ENCODE data around the gene AP1G1.
"Not testable (repeated sequence)": the region's sequence is repeated elsewhere in the genome, so short reads cannot be mapped to it uniquely, and the experiment has no call there.

AP1G1 gene

DNA sequence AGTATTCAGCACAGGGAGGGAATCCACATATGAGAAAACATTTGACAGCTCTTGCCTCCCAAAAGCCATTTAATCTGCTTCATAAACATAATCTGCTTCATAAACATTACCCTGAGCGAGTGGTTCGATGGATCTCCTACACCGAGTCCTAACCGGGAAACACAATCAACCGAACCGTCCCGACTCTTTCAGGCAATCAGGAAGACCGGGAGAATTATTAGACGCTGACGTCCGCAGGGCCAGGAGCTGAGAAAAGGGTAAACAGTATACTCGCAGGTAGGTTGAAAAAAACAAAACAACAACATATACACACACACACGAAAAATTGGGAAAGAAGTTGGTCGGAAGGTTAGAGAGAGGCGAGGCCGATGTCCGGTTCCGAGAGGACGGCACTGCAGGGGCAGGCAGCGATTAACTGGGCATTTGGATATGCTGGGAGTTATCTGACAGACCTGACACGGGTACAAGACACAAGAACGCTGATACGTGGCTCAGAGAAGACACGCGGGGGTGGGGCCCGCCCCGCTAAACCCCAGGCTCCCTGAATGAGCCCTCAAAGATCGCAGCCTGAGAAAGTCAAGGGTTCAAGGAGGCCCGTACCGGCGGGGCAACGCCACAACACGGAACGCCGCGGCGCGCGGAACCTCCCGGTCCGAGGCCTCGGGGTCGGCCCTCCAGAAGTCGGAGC, 585 bp downstream of the AP1G1 start:
- DNase-seq (ENCODE audit: low spot score), result peak; percentile 17

DNA sequence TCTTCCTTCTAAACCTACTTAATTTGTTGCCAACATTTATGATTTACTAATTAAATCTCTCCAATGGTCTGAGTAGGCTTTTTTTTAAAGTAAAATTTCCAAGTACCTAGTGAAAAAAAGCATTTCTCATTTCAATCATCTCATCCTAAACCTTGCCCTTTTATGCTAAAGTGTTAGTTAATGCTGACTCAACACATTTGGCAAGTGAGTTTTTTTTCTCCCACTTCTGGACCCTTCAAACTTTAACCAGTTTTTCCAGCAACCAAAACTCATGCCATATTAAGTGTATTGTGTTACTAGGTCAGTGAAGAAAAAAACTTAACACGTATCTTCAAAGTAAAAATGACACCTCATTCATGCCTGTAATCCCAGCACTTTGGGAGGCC, 5.3 kb downstream of the AP1G1 start:
- no peak for DNase-seq (ENCODE audit: low spot score)

DNA sequence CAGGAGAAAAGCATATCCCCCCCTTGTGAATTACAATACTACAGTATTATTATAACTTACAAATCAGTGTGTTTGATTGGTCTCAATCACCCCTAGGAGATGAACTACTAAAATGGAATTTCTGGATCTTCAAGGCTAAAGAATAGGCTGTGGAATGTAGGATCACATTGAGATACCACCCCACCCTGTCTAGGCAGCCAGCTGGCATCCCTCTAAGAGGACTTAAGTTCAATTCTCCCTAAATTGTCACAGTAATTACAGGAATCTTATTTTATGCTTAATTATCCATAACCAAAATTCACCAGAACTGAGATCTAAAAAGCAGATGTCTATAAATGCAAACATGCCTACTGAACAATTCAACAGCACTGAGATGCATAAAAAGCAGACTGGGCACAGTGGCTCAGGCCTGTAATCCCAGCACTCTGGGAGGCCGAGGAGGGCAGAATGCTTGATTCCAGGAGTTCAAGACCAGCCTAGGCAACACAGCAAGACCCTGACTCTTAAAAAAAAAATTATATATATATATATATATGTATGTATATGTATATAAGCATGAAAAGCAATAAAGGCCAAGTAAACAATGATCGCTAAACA, 12.0 kb downstream of the AP1G1 start:
- DNase-seq (ENCODE audit: low spot score), result no peak

DNA sequence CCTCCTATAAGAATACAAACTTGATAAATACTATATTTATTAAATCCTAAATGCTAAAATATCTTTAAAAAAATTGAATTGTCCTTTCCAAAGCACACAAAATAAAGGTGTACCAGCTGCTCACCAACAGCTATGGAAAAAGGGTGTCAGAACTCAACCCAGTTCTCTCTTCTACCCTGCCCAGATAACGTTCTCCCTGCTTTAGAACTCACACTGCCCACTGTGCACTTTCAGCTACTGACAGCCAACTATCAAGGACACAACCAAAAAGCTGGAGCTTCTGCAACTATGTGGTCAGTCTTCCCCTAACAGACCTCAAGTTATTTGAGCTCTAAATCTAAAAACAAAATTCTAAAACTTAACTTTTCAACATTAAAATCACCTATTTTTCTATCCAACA, 13.7 kb downstream of the AP1G1 start:
- no peak for DNase-seq (ENCODE audit: low spot score)

DNA sequence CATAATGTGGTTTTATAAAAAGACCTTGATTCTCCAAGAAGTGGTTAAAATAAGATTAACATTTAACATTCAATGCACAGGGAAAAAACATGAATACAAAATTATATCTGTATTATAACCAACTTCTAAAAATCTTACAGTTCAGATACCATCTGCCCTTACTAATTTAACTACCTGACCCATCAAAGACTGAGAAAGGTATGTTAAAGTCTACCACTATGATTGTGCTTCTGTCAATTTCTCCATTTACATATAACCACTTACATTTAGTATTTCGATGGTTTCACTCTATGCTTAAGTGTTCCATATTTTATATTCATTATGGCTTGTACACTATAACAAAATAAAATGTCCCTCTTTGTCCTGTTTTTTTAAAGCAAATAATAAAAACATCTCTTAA, 14.6 kb downstream of the AP1G1 start:
- no peak for DNase-seq (ENCODE audit: low spot score)

DNA sequence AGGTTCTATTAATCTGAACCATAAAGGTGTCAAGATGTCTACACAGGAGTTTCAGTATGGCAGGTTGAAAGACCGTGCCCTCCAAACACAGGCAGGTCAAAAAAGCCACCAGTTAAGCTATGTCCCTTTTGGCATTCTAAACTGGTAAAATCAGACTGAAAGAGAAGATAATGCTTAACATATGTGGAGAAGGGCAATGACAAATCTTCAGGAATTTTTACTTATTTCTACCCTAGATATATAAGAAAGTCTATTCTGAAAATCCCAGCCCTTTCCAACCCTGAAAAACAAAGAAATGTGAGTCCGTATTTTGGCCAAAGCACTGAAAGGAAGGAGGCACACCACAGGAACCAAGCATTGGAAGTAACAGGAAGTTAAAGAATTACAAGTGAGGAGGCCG, 16.5 kb downstream of the AP1G1 start:
- DNase-seq (ENCODE audit: low spot score), result no peak

DNA sequence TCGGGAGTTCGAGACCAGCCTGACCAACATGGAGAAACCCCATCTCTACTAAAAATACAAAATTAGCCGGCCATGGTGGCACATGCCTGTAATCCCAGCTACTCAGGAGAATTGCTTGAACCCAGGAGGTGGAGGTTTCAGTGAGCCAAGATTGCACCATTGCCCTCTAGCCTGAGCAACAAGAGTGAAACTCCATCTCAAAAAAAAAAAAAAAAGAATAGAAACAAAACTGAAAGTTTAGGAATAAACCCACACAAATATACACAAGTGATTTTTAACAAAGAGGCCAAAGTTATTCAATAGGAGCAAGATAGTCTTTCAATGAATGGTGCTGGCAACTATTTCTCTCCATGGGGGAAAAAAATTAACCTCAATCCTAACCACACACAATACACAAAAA, 18.3 kb downstream of the AP1G1 start:
- not testable (repeated sequence) for DNase-seq (ENCODE audit: low spot score)

DNA sequence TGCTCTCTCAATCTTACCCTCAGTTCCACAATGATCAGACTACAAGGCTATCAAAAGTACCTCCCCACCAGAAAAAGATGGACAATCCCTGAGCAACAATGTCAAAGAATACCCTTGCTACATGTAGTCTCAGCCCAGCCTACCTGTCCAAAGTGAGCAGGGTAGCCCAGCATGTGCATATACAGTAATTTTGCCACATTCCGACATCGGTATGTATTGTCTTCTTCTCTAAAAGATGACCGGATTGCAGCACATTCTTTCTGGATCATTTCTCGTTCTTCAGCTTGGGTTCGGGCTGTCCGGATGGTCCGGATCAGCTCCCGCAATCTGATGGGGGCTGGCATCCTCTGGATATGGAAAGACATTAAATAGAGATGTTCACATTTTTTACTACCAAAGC, 19.5 kb downstream of the AP1G1 start:
- no peak for DNase-seq (ENCODE audit: low spot score)

DNA sequence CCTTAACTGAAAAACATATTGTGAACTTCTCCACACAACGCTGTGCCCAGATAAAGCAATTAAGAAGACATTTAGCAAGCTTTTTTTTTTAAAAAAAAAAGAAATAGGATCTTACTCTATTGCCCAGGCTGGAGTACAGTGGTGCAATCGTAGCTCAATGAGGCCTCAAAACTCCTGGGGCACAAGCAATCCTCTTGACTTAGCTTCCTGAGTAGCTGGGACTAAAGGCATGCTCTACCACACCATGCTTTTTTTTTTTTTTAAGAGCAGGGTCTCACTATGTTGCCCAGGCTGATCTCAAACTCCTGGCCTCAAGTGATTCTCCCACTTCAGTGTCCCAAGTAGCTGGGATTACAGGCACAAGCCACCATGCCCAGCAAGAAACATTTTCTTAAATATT, 20.1 kb downstream of the AP1G1 start:
- DNase-seq (ENCODE audit: low spot score), result no peak

DNA sequence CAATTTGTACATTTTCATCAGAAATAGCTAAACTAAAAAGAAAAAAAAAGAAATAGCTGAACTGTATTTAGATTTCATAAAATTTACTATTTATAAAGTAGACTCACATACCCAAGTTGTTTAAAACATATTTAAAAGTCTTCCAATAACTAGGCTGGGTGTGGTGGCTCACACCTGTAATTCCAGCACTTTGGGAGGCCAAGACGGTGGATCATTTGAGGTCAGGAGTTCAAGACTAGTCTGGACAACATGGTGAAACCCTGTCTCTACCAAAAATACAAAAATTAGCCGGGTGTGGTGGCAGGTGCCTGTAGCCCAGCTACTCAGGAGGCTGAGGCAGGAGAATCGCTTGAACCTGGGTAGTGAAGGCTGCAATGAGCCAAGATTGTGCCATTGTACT, 23.5 kb downstream of the AP1G1 start:
- DNase-seq (ENCODE audit: low spot score), result not testable (repeated sequence)

DNA sequence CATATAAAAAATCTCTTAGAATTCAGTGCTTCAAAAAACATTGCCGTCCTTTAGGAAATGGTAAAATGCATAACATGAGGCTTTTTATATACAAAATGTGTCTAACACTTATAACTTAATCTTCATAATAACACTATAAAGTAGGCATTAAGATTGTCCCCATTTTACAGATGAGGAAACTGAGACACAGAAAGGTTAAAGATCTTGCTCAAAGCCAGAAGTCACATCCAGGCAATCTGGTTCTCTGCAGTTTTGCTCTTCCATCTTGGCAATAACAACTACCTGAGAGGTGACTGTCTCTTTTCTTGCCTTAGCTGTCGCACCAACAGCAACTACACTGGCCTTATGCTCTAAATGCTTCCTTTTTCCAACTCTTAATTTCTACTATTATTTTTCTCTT, 24.5 kb downstream of the AP1G1 start:
- DNase-seq (ENCODE audit: low spot score), result no peak

DNA sequence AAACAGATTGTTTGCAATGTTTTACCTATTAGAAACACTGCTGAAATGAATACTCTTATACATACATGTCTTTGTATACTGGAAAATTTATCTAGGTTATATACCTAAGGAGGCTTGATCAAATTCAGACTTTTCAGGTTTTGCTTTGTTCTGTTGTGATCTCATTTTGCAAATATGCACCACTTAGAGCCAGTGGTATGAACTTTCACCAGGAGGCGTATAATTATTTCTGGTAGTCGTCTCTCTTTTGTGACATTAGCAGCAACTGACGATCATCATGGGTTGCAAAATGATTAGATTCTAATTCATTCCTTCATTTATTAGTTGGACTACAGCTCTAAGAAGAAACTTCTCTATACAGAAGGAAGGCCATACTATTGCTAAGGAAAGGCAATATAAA, 26.9 kb downstream of the AP1G1 start:
- DNase-seq (ENCODE audit: low spot score), result no peak

DNA sequence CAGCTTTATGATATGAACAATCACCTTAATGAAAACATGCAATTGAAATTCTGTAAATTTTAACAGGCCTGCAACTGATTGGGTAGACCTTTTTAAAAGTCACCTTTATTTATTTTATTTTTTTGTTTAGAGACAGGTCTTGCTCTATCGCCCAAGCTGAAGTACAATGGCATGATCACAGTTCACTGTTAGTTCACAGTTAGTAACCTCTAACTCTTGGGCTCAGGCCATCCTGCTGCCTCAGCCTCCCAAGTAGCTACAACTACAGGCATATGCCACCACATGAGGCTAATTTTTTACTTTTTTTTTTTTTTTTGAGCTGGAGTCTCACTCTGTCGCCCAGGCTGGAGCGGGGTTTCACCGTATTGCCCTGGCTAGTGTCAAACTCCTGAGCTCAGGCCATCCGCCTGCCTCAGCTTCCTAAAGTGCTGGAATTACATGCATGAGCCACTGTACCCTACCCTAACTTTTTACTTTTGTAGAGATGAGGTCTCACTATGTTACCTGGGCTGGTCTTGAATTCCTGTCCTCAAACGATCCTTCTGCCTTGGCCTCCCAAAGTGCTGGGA, 28.0 kb downstream of the AP1G1 start:
- DNase-seq (ENCODE audit: low spot score), result no peak

DNA sequence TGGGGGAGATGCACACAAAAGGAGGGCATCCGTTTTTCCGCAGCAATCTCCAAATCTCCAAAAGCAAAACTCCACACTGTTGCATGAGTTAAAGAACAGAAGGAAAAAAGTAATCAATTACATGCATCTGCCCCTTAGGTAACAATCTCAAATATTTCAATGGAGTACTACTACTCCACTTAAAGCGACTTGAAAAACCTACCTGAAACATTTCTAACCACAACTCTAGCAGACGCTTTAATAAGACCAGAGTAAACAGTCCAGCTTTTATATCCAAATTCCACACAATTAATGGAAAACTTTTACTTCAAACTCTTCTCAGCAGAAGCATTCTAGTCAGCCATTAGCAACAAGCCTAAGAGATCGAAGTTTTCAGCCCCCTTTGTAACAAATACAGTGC, 29.9 kb downstream of the AP1G1 start:
- no peak for DNase-seq (ENCODE audit: low spot score)

DNA sequence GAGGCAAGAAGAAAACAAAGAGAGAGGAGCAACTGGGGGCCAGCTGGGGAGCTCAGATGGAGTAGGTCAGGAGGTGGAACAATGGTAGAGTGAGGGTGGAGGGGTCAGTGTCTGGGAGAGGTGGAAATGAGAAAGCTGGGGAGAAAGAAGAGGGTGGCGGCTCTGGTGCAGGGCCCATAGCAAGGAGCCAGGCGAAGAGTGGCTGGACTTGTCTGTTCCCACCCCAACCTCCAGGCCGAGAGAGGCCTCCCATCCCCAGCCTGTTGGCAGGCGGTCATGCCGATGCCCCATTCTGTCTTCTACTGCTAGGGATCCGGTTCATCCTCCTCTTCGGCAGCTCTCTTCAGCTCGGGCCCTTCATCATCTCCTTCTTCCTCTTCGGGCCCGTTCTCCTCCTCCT, 31.3 kb downstream of the AP1G1 start:
- no peak for DNase-seq (ENCODE audit: low spot score)

DNA sequence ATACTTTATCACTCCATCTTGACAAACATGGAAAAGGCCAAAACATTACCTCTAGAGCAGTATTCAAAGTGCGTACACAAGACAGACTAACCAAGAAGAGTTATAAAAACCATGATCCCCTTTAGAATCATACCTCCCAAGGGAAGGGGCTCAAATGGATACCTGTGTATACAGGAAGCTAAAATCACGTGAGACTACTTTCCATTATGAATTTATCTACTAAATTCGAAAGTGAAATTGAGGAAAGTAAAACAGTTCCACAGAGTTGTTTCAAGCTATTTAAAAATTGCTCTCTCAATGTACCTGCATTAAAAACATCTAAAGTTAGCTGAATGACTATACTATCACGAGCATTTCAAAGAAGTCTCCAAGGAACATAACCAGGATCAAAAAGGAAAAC, 32.7 kb downstream of the AP1G1 start:
- DNase-seq (ENCODE audit: low spot score), result no peak

DNA sequence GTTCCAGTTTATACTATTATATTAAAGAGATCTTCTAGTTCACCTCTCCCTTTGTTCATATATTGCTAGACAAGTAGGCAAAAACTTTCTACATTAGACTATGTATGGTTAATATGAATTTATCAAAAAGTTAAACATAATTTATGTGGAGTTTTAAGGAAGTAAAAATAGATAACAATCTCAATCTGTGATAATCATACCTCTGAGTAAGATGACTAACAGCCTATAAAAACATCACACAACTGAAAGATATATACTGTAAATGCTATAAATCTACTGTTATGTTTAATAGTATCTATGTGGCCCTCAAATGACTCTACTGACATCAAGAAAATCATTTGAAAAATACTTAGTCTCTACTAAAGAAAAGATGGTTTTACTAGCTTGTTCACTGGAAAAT, 37.1 kb downstream of the AP1G1 start:
- no peak for DNase-seq (ENCODE audit: low spot score)

DNA sequence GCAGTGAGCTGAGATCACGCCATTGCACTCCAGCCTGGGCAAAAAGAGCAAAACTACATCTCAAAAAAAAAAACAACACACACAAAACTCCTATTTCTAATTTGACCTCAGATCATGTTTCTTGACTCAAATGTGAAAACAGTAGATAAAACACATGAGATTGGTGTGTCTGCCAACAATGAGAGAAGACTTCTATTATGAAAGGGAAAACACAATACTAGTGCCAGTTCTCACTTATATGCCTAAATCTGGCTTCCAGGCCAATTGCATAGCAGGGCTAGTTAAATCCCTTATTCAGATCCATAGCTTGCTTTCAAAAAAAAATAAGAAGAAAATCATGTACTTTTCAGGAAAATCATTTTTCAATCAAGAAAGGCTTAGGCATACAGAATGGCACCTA, 39.4 kb downstream of the AP1G1 start:
- no peak for DNase-seq (ENCODE audit: low spot score)

DNA sequence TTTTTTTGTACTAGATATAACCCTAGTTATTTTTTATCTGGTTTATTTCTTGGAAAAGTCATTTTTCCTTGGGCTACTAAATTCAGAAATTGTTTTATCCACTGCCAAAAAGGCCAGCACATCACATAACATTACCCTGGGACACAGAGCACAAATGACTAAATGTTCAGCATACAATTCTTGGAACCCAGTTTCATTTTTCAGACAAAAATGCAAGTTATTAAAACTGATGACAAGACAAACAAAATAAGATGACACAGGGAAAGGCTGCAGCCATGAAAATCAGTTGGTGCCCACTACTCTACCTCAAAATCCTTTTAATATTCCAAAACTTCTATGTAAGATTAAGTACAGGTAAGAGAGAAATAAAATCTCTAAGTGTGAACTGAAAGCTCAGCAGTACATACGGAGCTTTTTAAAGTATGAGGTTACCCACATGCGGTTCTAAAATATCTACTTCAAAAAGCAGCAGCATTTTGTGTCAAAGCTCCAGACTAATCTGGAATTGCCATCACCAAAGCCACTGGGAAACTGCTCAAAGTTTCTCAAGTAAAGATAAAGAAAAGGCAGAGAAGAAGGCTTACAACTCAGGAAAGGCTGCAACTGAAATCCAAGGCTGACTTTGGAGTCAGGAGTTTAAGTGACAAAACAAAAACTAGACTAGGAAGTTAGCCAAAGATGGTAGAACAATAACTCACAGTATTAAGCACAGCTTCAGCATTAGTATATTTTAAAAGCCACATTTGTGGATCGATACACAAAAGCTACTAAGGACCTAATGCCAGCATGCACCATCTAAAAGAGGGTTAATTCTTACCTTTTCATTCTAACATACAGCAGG, 41.4 kb downstream of the AP1G1 start:
- DNase-seq (ENCODE audit: low spot score), result no peak

DNA sequence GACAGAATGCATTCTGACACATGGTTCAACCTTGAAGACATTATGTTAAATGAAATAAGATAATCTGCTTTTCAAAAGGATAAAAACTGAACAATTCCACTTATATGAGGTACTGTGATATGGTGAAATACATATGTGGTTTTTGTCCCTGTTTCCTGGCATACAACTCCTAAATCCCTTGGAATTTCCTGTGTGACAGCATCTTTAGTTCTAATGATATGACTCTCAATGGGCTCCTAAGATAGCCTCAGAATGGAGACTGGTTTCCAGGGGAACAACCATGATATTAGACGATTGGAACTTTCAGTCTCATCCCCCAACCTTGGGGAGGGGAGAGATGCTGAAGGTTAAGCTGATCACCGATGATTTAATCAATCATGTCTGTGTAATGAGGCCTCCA, 46.4 kb downstream of the AP1G1 start:
- DNase-seq (ENCODE audit: low spot score), result no peak

DNA sequence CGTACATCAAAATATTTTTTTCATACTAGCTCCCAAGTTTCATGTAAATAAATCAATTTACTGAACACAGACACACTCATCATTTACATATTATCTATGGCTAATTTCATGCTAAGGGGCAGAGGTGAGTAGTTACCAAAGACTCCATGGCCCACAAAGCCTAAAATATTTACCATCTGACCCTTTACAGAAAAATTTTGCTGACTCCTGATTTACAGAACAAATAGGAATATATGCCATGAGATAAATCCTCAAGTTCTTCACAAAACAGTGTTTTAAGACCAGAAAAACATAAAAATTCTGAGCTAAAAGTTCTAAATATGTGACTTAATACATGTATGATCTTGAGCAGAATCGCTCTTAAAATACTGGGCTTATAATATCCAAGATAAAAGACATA, 47.5 kb downstream of the AP1G1 start:
- no peak for DNase-seq (ENCODE audit: low spot score)

DNA sequence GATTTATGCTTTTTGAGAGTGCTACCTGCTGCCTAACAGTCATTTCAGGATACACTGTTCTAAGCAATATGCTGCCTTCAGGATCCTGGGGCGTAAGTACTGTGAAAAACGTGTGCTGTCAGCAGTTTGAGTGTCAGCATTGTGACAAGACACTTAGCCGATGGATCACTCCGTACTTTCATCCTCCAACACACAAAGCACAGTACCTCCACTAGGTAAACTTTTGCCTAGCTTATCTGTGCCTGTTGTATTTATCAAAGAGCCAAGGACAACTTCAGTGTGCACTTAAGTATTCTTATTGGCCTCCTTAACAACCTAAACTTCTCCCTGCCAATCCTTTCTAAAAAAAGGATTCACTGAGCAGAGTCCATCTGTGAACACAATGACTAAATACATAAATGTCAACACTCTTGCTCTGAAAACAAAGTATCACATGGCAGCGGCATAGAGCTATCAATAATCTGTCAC, 50.3 kb downstream of the AP1G1 start:
- DNase-seq (ENCODE audit: low spot score), result no peak

DNA sequence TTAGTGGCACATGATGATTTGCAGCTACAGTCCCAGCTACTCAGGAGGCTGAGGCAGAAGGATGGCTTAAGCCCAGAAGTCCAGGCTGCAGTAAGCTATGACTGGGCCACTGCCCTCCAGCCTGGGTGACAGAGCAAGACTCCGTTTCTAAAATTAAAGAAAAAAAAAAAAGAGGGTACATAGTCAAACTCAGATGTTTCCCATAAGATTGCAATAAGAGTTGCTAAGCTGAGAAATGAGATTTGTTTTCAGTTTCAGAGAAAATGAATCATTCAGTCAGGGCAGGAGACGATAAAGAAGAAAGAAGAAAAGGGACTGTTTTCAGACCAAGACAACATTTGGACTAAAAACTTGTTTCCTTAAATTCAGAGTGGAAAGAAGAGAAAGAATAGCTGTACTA, 54.0 kb downstream of the AP1G1 start:
- no peak for DNase-seq (ENCODE audit: low spot score)

Data from HuH-7 (cell line).